ENCODE measurements around the gene PLEKHH2.

DNA sequence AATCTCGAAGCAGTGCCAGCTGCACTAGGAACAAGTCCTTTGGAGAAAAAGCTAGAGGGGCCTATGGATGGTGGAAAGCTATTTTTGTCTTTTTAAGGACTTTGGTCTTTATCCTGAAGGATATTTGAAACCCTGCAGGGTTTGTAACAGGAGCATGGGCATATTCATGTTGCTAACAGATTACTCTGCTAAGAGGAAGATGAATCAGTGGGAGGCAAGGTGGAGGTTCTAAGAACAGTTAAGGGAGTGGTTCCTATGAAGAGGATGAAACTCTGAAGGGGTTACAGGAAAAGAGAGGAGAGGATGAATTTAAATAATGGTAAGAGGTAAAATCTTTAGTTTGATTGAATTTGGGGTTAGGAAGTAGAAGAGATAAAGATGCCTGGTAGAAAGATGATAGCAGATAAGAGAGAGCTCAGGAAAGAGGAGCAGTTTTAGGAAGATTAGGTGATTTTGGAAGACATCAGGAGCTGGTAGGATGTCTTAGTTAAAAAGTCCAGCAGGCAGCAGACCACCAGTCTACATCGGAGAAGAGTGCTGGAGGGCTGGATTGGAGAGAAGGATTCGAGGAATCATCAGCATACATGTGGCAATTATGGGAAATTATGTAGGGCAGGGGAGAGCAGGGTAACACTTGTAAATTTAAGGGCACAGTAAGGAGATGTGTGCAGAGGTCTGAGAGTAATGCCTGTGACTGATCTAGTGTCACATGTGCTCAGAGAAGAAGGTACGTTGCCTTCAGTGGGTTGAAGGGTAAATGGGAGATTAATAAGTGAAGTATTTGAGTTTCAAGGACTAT, 78.4 kb downstream of the PLEKHH2 start:
- TF ChIP-seq, protein P1, sequence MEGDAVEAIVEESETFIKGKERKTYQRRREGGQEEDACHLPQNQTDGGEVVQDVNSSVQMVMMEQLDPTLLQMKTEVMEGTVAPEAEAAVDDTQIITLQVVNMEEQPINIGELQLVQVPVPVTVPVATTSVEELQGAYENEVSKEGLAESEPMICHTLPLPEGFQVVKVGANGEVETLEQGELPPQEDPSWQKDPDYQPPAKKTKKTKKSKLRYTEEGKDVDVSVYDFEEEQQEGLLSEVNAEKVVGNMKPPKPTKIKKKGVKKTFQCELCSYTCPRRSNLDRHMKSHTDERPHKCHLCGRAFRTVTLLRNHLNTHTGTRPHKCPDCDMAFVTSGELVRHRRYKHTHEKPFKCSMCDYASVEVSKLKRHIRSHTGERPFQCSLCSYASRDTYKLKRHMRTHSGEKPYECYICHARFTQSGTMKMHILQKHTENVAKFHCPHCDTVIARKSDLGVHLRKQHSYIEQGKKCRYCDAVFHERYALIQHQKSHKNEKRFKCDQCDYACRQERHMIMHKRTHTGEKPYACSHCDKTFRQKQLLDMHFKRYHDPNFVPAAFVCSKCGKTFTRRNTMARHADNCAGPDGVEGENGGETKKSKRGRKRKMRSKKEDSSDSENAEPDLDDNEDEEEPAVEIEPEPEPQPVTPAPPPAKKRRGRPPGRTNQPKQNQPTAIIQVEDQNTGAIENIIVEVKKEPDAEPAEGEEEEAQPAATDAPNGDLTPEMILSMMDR (IDR thresholded peaks at IDR 0.05) = no peak
- no peak for TF ChIP-seq POLR2A (IDR thresholded peaks at IDR 0.05)

Measured in gastroesophageal sphincter (tissue), 3 donors.